Natural killer cell (primary cell): ENCODE results near the gene PTH1R. TPM values are rescaled to one million over a fixed set of nuclear protein-coding genes. Genes with fewer than 3 reads are reported as not detected.

ENCODE experiments used
- ATAC-seq, 3 donors: fragments of 150-1000 bp in 2 of 3; fragments of 200-7000 bp in 1 of 3; cut with Tn5 transposase; 1 replicate in 1 of 3; 2 replicates in 2 of 3; pipeline ENCODE4 v1.10.0; 2021; ENCODE audit warnings: mild to moderate bottlenecking in 2 of 3, moderate library complexity in 2 of 3
- DNase-seq, 2 donors: peaks; one replicate each; pipeline versions ENCODE4 v3.0.0 to v3.0.0-alpha.2; 2013 to 2021; ENCODE audit warnings: mixed read lengths in 1 of 2
- H3K27ac ChIP-seq: one replicate; pipeline ENCODE4 v1.5.1; 2013; ENCODE audit warnings: mild to moderate bottlenecking, low read length
- H3K27me3 ChIP-seq: one replicate; pipeline ENCODE4 v1.6.1; 2013; ENCODE audit warnings: low read length; ENCODE audit not compliant: control insufficient read depth, insufficient read depth
- H3K36me3 ChIP-seq: one replicate; pipeline ENCODE4 v1.6.1; 2013; ENCODE audit warnings: low read length; ENCODE audit not compliant: control insufficient read depth, insufficient read depth
- H3K4me1 ChIP-seq: one replicate; pipeline ENCODE4 v1.6.1; 2013; ENCODE audit warnings: low read length; ENCODE audit not compliant: control insufficient read depth, insufficient read depth
- H3K4me3 ChIP-seq: one replicate; pipeline ENCODE4 v1.5.1; 2013; ENCODE audit warnings: low read length
- H3K9me3 ChIP-seq: one replicate; pipeline ENCODE4 v1.6.1; 2013; ENCODE audit warnings: low read length; ENCODE audit not compliant: control insufficient read depth, insufficient read depth
- H3K27ac Mint-ChIP-seq, 2 donors: one replicate each; pipeline ENCODE4 v1.8.0; 2022; ENCODE audit warnings: mild to moderate bottlenecking in 2 of 2, mixed read lengths in 2 of 2, moderate library complexity in 1 of 2
- H3K27me3 Mint-ChIP-seq, 2 donors: one replicate each; pipeline ENCODE4 v1.8.0; 2022; ENCODE audit warnings: low read depth in 2 of 2, mixed read lengths in 2 of 2
- H3K36me3 Mint-ChIP-seq: one replicate; pipeline ENCODE4 v1.8.0; 2022; ENCODE audit warnings: mixed read lengths
- H3K4me1 Mint-ChIP-seq, 2 donors: one replicate each; pipeline ENCODE4 v1.8.0; 2022; ENCODE audit warnings: mixed read lengths in 2 of 2
- H3K4me3 Mint-ChIP-seq: one replicate; pipeline ENCODE4 v1.8.0; 2022; ENCODE audit warnings: mild to moderate bottlenecking, moderate library complexity, mixed read lengths
- H3K9me3 Mint-ChIP-seq, 2 donors: one replicate each; pipeline ENCODE4 v1.8.0; 2022; ENCODE audit warnings: mixed read lengths in 2 of 2
- CTCF ChIP-seq: fragments of 200-600 bp; IDR thresholded peaks from one replicate; pipeline ENCODE4 v1.8.0; 2022; ENCODE audit warnings: antibody characterized with exemption
- WGBS: methylation state at CpG from one replicate; pipeline ENCODE4 v1.1.7; 2013; ENCODE audit warnings: missing lambda C conversion rate; ENCODE audit not compliant: insufficient coverage; 5-methylcytosine and 5-hydroxymethylcytosine counted together
- intact Hi-C: fragments of 100-400 bp; cut with micrococcal nuclease; formaldehyde crosslinking; loops from one replicate; pipeline ENCODE4 v1.14.2; 2022
- total RNA-seq, 4 donors: library from RNA; stranded (reverse); fragments of 120-200 nt in 1 of 4; gene quantifications; one replicate each; pipeline versions ENCODE4 v1.2.3 to v1.2.4, GENCODE V29; 2013 to 2022

The PTH1R gene
- total RNA-seq, 3 donors from 2014 or later (not counting 1 experiment from before 2014, with no cell fraction given) = not detected

GRCh38 chr3:46860810-46861604 lies 16.5 kb upstream of the PTH1R start:
- Histone ChIP-seq H3K9me3 (no peaks in the 10 kb centered on the region), H3K4me3 (no peak overlapping the region), H3K27me3 (no peaks in the 10 kb centered on the region), H3K27ac (no peak overlapping the region), H3K36me3 (no peaks in the 10 kb centered on the region), H3K4me1 (no peaks in the 10 kb centered on the region)
- 90% methylated on average over 9 of the region's 10 CpGs for WGBS
- ATAC-seq (no peak), DNase-seq (no peak)
- Mint-ChIP-seq H3K36me3 (no peaks in the 10 kb centered on the region), H3K9me3 (no peaks in the 10 kb centered on the region), H3K27me3 (peaks cover 0 to 5% of the 10 kb centered on the region in 2 donors), H3K4me3 (no peak overlapping the region), H3K27ac (no peak overlapping the region), H3K4me1 (no peaks in the 10 kb centered on the region)
- intact Hi-C loops = no loop called here
- no peak for TF ChIP-seq CTCF

DNA sequence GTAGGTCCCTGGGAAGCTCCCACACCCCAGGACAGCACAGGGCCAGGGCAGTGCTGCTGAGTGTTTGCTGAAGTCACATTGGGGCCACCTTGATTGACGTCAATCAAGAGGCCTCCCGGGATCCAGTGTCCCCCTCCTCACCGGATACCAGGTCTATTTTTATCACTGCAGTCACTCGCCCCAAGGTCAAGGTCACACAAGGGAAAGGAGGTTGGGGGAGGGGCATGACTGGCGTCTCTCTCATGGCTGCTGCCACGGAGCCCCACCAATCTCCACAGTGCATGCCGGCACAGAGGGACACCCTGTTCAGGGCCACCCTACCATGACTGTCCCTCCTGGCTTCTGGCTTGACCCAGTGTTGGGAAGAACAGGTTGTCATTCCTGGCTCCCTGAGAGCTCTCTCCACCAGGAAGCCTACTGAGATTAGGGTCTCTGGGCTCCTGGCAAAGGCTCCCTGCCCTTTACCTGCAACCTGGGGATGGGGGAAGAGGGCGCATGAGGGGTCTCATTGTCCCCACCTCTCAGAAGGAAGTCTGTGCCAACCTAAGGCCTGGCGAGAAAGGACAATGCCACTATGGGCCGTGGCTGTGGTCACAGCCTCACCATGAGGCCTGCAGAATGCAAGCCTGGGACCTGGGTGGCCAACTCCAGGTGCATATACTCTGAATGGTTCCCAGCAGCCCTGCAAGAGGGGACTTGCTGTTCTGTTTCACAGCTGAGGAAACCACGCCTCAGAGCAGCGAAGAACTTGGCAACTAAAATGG lies 15.7 kb upstream of the PTH1R start:
- Histone ChIP-seq H3K27me3 (no peaks in the 10 kb centered on the region), H3K4me3 (no peak overlapping the region), H3K9me3 (no peaks in the 10 kb centered on the region), H3K36me3 (no peaks in the 10 kb centered on the region), H3K27ac (no peak overlapping the region), H3K4me1 (no peaks in the 10 kb centered on the region)
- H3K4me1 Mint-ChIP-seq = no peaks in the 10 kb centered on the region
- H3K27ac Mint-ChIP-seq = no peak overlapping the region
- DNase-seq = no peak
- TF ChIP-seq CTCF = no peak
- WGBS = 93% methylated on average over 11 of the region's 12 CpGs
- no peaks in the 10 kb centered on the region for H3K9me3 Mint-ChIP-seq
- H3K36me3 Mint-ChIP-seq = no peaks in the 10 kb centered on the region
- intact Hi-C loops = no loop called here
- H3K4me3 Mint-ChIP-seq = no peak overlapping the region
- no peak for ATAC-seq
- no peaks in the 10 kb centered on the region for H3K27me3 Mint-ChIP-seq

DNA sequence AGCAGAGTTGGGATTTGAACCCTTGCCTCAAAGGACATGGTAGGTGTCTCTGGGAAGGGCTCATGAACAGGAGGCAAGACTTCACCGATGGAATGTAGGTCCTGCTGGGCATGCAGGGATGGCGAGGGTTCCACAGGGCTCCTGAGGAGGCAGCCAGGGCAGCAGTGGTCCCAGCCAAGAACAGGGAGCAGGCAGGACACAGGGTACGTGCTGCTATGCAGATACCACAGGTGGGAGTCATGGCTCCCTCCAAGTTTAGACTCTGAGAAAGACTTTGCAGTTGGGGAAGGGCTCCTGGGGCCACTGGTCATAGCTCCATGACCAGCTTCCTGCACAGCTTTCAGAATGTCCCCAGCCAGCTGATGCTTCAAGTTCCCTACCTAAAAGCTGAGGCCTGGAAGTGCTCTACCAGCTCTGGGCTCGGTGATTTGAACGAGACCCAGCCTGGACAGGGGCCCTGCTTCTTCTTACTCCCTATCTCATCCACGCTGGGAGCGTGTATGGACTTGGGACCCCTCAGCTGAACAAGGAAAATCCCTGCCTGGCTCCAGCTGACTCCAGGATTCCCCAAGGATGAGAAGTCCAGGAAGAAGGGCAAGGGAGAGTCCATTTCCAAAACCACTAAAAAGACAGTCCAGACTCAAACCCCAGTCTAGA lies 15.0 kb upstream of the PTH1R start:
- intact Hi-C loops = no loop called here
- Histone ChIP-seq H3K27ac (no peak overlapping the region), H3K36me3 (no peaks in the 10 kb centered on the region), H3K27me3 (no peaks in the 10 kb centered on the region), H3K4me3 (no peak overlapping the region), H3K9me3 (no peaks in the 10 kb centered on the region), H3K4me1 (no peaks in the 10 kb centered on the region)
- no peak for TF ChIP-seq CTCF
- Mint-ChIP-seq H3K27ac (no peak overlapping the region), H3K4me3 (no peak overlapping the region), H3K9me3 (no peaks in the 10 kb centered on the region), H3K4me1 (no peaks in the 10 kb centered on the region), H3K27me3 (no peaks in the 10 kb centered on the region), H3K36me3 (no peaks in the 10 kb centered on the region)
- ATAC-seq (no peak), DNase-seq (no peak)
- WGBS = 93% methylated on average over 7 of the region's 7 CpGs
